Subcutaneous adipose tissue (tissue), 4 donors: Measurements from ENCODE around the gene B3GALT6. TPM values are rescaled to one million over a fixed set of nuclear protein-coding genes. Genes with fewer than 3 reads are reported as not detected.

Experiments
- total RNA-seq, 4 donors: library from RNA; depleted of rRNA; stranded (reverse); fragments of >200 nt; gene quantifications; one replicate each; pipeline ENCODE4 v1.1.0, GENCODE V29; 2016
- TF ChIP-seq, protein P1 (sequence below): fragments of 450-650 bp; IDR thresholded peaks from one replicate; pipeline ENCODE4 v1.5.1; 2016; ENCODE audit warnings: low read depth, mild to moderate bottlenecking, control low read depth, antibody characterized with exemption, moderate library complexity

Gene B3GALT6
- total RNA-seq, 4 donors from 2014 or later, result 7.2 to 13.9 (median 7.8) TPM

DNA sequence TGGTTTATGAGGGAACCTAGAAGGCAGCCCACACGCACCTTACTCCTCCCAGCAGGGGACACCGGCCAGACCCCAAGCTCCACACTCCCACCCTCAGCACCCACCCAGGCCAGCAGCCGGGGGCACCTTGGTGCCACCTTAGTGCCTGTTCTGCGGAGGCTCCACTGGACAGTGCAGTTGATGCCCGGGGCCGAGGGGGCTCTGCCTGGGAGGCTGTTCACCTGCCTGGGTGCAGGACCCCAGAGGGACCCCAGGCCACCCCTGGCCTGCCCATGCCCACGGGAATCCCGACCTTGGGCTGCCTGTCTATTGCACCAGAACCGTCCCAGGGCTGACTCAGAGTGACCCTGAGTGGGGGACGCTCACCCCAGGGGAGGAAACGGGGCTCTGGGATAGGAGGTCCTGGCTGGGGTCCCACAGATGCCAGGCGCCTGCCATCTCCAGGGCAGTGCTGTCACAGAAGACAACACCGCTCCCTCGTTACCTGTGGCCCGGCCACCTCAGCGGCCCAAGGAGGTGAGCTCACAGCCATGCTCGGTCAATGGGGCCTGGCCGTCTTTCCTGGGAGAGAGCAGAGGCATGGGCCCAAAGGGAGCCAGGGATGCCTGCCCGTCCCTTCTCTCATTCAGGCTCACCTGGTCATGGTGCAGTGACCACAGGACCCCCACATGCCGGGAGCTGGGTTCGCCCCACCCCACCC lies 48.9 kb downstream of the B3GALT6 start:
- TF ChIP-seq, protein P1, sequence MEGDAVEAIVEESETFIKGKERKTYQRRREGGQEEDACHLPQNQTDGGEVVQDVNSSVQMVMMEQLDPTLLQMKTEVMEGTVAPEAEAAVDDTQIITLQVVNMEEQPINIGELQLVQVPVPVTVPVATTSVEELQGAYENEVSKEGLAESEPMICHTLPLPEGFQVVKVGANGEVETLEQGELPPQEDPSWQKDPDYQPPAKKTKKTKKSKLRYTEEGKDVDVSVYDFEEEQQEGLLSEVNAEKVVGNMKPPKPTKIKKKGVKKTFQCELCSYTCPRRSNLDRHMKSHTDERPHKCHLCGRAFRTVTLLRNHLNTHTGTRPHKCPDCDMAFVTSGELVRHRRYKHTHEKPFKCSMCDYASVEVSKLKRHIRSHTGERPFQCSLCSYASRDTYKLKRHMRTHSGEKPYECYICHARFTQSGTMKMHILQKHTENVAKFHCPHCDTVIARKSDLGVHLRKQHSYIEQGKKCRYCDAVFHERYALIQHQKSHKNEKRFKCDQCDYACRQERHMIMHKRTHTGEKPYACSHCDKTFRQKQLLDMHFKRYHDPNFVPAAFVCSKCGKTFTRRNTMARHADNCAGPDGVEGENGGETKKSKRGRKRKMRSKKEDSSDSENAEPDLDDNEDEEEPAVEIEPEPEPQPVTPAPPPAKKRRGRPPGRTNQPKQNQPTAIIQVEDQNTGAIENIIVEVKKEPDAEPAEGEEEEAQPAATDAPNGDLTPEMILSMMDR, result no peak

DNA sequence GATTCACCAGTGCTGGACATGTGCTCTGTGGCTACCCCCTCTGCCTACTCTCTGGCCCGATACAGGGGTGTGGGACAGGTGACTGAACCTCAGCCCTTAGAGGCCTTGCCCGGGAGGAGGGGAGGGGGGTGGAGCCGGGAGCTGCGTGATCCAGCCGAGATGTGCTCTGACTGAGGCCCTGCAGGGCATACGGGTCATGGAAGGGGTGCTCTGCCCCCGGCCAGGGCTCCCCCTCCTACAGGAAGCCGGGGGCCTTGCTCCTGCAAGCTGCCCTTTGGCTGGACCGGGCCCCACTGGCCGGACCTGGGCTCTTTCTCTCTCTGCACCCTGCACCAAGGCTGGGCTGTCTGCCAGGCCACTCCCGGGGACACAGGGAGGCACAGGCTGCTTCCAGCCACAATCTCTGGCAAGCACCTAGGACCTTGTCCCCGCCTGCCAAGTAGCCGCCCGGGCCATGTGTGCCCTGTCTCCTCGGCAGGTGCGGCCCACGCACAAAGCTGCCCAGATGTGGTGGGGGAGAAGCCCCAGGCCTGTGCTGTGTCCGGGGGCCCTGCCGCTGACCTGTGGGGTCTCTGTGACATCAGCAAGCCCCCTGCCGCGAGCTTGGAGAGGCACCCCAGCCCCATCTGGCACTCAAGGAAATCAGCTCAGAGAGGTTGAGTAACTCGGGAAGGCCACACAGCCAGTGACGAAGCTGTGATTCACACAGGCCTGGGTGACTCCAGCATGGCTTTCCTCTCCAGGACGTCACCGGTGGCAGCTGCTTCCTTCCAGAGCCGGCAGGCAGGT lies 49.7 kb downstream of the B3GALT6 start:
- TF ChIP-seq, protein P1, result no peak

DNA sequence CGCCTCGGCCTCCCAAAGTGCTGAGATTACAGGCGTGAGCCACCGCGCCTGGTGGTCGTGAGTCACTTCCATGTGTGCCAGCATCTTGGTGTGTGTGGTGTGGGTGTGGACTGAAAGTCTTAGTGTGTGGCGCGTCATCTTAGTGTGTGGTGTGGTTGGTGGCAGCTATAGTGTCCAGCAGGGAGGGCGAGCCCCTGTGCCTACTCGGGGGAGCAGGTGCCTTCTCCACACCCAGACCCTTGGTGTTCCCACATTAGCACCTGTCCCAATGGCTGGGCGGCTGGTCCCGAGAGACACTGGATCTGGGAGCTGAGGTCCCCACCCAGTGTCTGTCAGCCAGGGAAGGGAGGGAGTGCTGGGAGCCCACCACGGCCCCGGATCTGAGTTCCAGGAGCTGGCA lies 51.0 kb downstream of the B3GALT6 start:
- TF ChIP-seq, protein P1, result no peak

DNA sequence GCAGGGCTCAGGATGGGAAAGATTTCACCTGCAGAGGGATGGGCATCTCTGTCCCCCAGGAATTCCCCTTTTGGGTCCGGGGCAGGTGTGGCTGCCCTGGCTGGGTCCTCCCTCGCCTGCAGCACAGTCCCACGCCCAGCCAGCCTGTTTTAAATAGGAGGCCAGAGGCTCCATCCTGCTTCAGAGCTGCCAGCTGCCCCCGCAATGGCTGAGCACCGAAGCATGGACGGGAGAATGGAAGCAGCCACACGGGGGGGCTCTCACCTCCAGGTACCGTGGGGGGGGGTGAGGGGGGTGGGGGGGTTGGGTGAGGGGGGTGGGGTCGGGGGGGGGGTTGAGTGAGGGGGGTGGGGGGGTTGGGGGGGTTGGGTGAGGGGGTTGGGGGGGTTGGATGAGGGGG lies 51.8 kb downstream of the B3GALT6 start:
- TF ChIP-seq, protein P1, result no peak

Other genes starting within 250 kb of the B3GALT6 start
- 10 to 100 TPM in 1 of 4 donors, 1 to 10 TPM in 3; 6.4 to 12.8 (median 7.2) TPM for gene HES4, start 232.1 kb upstream of the B3GALT6 start, total RNA-seq
- 10 to 100 TPM; 20.0 to 73.3 (median 33.8) TPM for gene ISG15, start 218.7 kb upstream of the B3GALT6 start, total RNA-seq
- 10 to 100 TPM in 2 of 4 donors, 1 to 10 TPM in 2; 3.8 to 13.2 (median 10.5) TPM for gene AGRN, start 212.1 kb upstream of the B3GALT6 start, total RNA-seq
- gene RNF223, start 157.9 kb upstream of the B3GALT6 start, total RNA-seq, result not detected
- 10 to 100 TPM in 1 of 4 donors, 1 to 10 TPM in 3; 3.7 to 14.7 (median 7.2) TPM for gene C1orf159, start 116.1 kb upstream of the B3GALT6 start, total RNA-seq
- under 1 TPM in 1 of 4 donors, not detected in 3; 0.19 TPM for gene TTLL10, start 58.4 kb upstream of the B3GALT6 start, total RNA-seq
- 1 to 10 TPM in 1 of 4 donors, under 1 TPM in 1, not detected in 2; 0.44 to 2.6 TPM for gene TNFRSF18, start 25.6 kb upstream of the B3GALT6 start, total RNA-seq
- gene TNFRSF4, start 18.1 kb upstream of the B3GALT6 start, total RNA-seq, result 1 to 10 TPM in 2 of 4 donors, under 1 TPM in 1, not detected in 1; 0.68 to 4.7 (median 1.6) TPM
- gene SDF4, start 236 bp upstream of the B3GALT6 start, total RNA-seq, result 100 to 1,000 TPM in 2 of 4 donors, 10 to 100 TPM in 2; 42.6 to 143 (median 87.8) TPM
- gene C1QTNF12, start 14.5 kb downstream of the B3GALT6 start, total RNA-seq, result 1 to 10 TPM in 3 of 4 donors, not detected in 1; 1.1 to 2.3 (median 1.4) TPM
- 10 to 100 TPM; 20.1 to 35.4 (median 33.5) TPM for gene UBE2J2, start 41.6 kb downstream of the B3GALT6 start, total RNA-seq
- 1 to 10 TPM in 3 of 4 donors, under 1 TPM in 1; 0.82 to 4.1 (median 1.5) TPM for gene SCNN1D, start 48.2 kb downstream of the B3GALT6 start, total RNA-seq
- 10 to 100 TPM; 13.4 to 43.3 (median 18.8) TPM for gene ACAP3, start 75.7 kb downstream of the B3GALT6 start, total RNA-seq
- 10 to 100 TPM in 3 of 4 donors, 1 to 10 TPM in 1; 7.2 to 12.9 (median 10.9) TPM for gene PUSL1, start 76.4 kb downstream of the B3GALT6 start, total RNA-seq
- 100 to 1,000 TPM in 1 of 4 donors, 10 to 100 TPM in 3; 50.5 to 122 (median 60.6) TPM for gene INTS11, start 92.4 kb downstream of the B3GALT6 start, total RNA-seq
- gene CPTP, start 92.6 kb downstream of the B3GALT6 start, total RNA-seq, result 10 to 100 TPM in 1 of 4 donors, 1 to 10 TPM in 3; 4.9 to 33.0 (median 9.4) TPM
- gene TAS1R3, start 99.0 kb downstream of the B3GALT6 start, total RNA-seq, result under 1 TPM in 2 of 4 donors, not detected in 2; 0.22 to 0.75 TPM
- gene DVL1, start 117.2 kb downstream of the B3GALT6 start, total RNA-seq, result 10 to 100 TPM; 26.2 to 80.3 (median 39.5) TPM
- 100 to 1,000 TPM in 3 of 4 donors, 10 to 100 TPM in 1; 48.8 to 226 (median 163) TPM for gene MXRA8, start 126.3 kb downstream of the B3GALT6 start, total RNA-seq
- 100 to 1,000 TPM in 1 of 4 donors, 10 to 100 TPM in 3; 53.6 to 153 (median 83.5) TPM for gene AURKAIP1, start 143.0 kb downstream of the B3GALT6 start, total RNA-seq
- 100 to 1,000 TPM; 146 to 268 (median 194) TPM for gene CCNL2, start 167.1 kb downstream of the B3GALT6 start, total RNA-seq
- gene MRPL20, start 175.1 kb downstream of the B3GALT6 start, total RNA-seq, result 100 to 1,000 TPM in 3 of 4 donors, 10 to 100 TPM in 1; 87.9 to 222 (median 116) TPM
- gene ANKRD65, start 189.0 kb downstream of the B3GALT6 start, total RNA-seq, result 10 to 100 TPM in 2 of 4 donors, 1 to 10 TPM in 2; 4.1 to 15.4 (median 8.7) TPM
- gene VWA1, start 203.5 kb downstream of the B3GALT6 start, total RNA-seq, result 10 to 100 TPM in 2 of 4 donors, 1 to 10 TPM in 2; 6.0 to 21.3 (median 10.3) TPM
- gene ATAD3C, start 217.5 kb downstream of the B3GALT6 start, total RNA-seq, result under 1 TPM in 1 of 4 donors, not detected in 3; 0.19 TPM
- 10 to 100 TPM in 2 of 4 donors, 1 to 10 TPM in 2; 5.4 to 23.6 (median 11.2) TPM for gene ATAD3B, start 239.5 kb downstream of the B3GALT6 start, total RNA-seq